Activated naive CD8-positive, alpha-beta T cell treated with anti-CD3 and anti-CD28 coated beads, Interleukin-2, amount 10 ng/mL, durations not matched to agents 7 days and 5 days (primary cell): ENCODE results near the gene ING5. TPM values are rescaled to one million over a fixed set of nuclear protein-coding genes. Genes with fewer than 3 reads are reported as not detected.

ENCODE experiments used
- ATAC-seq: fragments of 150-1000 bp; cut with Tn5 transposase; one replicate; pipeline ENCODE4 v1.10.0; 2021; ENCODE audit warnings: low read depth, moderate library complexity
- POLR2A ChIA-PET: fragments of 350-600 bp; sonication (Branson Sonifier 250); formaldehyde crosslinking; loops from one replicate; lab custom pipeline; 2021; ENCODE audit warnings: antibody characterized with exemption; lab: Charles Lee
- DNase-seq: peaks from one replicate; pipeline ENCODE4 v3.0.0; 2021
- H3K27ac Mint-ChIP-seq: one replicate; pipeline ENCODE4 v1.8.0; 2022; ENCODE audit warnings: mild to moderate bottlenecking, mixed read lengths
- H3K27me3 Mint-ChIP-seq: one replicate; pipeline ENCODE4 v1.8.0; 2022; ENCODE audit warnings: mild to moderate bottlenecking, moderate library complexity, mixed read lengths
- H3K36me3 Mint-ChIP-seq: one replicate; pipeline ENCODE4 v1.8.0; 2021; ENCODE audit warnings: mild to moderate bottlenecking, mixed read lengths
- H3K4me1 Mint-ChIP-seq: one replicate; pipeline ENCODE4 v1.8.0; 2021; ENCODE audit warnings: mixed read lengths
- H3K4me3 Mint-ChIP-seq: one replicate; pipeline ENCODE4 v1.8.0; 2022; ENCODE audit warnings: mild to moderate bottlenecking, moderate library complexity, mixed read lengths
- H3K9me3 Mint-ChIP-seq: one replicate; pipeline ENCODE4 v1.8.0; 2021; ENCODE audit warnings: mixed read lengths
- total RNA-seq, 2 experiments: library from RNA; stranded (reverse); gene quantifications; one replicate each; pipeline ENCODE4 v1.2.3, GENCODE V29; 2021

The ING5 gene
- total RNA-seq, 2 experiments from 2014 or later = 52.1 to 54.3 TPM

DNA sequence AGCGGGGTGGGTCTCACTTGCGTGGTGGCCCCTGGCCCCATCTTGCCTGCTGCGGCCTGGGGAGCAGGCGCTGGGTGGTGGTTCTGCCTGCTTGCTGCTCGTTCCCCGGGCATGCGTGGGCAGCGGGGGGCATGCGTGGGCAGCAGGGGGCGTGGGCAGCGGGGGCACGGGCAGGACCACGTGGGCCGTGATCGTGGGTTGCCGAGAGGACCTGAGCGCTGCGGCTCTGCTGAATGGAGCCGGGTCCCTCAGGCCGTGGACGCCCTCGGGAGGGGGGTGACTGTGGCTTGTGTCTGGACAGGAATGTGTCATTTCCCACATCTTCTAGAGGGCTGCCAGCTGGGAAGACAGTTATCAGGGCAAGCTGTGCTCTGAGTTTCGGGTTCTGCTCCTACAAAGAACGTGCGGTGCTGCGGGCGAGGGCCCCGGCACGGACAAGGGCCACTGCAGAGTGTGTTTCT lies 66.4 kb downstream of the ING5 start:
- no peaks in the 10 kb centered on the region for H3K36me3 Mint-ChIP-seq

DNA sequence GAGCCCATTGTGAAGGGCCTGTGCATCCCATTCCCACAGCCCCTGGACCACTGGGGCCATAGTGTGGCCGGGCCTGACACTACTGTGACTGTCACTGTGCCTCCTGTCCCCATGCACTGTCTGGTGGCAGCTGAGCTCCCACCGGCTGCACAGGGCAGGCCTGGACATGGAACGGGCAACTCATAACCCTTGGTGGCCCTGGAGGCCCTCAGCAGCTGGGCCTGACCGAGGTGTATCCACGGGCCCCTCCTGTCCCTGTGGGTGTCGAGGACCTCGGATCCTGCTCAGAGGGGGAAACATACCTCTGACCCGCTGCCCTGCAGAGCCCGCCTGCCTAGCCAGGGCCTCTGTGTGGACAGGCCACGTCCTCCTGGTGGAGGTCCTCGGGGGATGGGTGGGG lies 67.0 kb downstream of the ING5 start:
- Mint-ChIP-seq H3K4me1 (peaks cover 8% of the 10 kb centered on the region), H3K9me3 (no peaks in the 10 kb centered on the region), H3K36me3 (no peaks in the 10 kb centered on the region), H3K27ac (no peak overlapping the region), H3K4me3 (no peak overlapping the region), H3K27me3 (no peaks in the 10 kb centered on the region)
- ATAC-seq = no peak
- POLR2A ChIA-PET = interaction anchor here (0.7 kb wide), 1 partner anchor 36 kb away, joined by 4 read pairs; no protein-coding TSS in a partner anchor
- DNase-seq = no peak

More for the DNA sequence above, 66.4 kb downstream of the ING5 start:
- DNase-seq (no peak), ATAC-seq (no peak)
- H3K27ac Mint-ChIP-seq = no peak overlapping the region
- H3K4me3 Mint-ChIP-seq = no peak overlapping the region
- H3K4me1 Mint-ChIP-seq = peaks cover 11% of the 10 kb centered on the region
- POLR2A ChIA-PET = no interaction called here
- H3K9me3 Mint-ChIP-seq = no peaks in the 10 kb centered on the region
- no peaks in the 10 kb centered on the region for H3K27me3 Mint-ChIP-seq

- no peak overlapping the region for H3K27ac Mint-ChIP-seq
- no peak overlapping the region for H3K4me3 Mint-ChIP-seq
- no peaks in the 10 kb centered on the region for H3K36me3 Mint-ChIP-seq
- POLR2A ChIA-PET = no interaction called here
- no peaks in the 10 kb centered on the region for H3K9me3 Mint-ChIP-seq
- H3K4me1 Mint-ChIP-seq = peaks cover 5% of the 10 kb centered on the region
- no peaks in the 10 kb centered on the region for H3K27me3 Mint-ChIP-seq
- DNase-seq = no peak
- ATAC-seq = no peak
Observed at GRCh38 chr2:241769819-241770184, 68.0 kb downstream of the ING5 start.

GRCh38 chr2:241770185-241770935 lies 68.5 kb downstream of the ING5 start:
- POLR2A ChIA-PET = no interaction called here
- peaks cover 5% of the 10 kb centered on the region for H3K4me1 Mint-ChIP-seq
- H3K4me3 Mint-ChIP-seq = no peak overlapping the region
- H3K27me3 Mint-ChIP-seq = no peaks in the 10 kb centered on the region
- no peak for DNase-seq
- no peaks in the 10 kb centered on the region for H3K9me3 Mint-ChIP-seq
- no peak for ATAC-seq
- H3K36me3 Mint-ChIP-seq = no peaks in the 10 kb centered on the region
- H3K27ac Mint-ChIP-seq = no peak overlapping the region

GRCh38 chr2:241770936-241771285 lies 69.1 kb downstream of the ING5 start:
- Mint-ChIP-seq H3K27ac (no peak overlapping the region), H3K4me3 (no peak overlapping the region), H3K27me3 (no peaks in the 10 kb centered on the region), H3K4me1 (peaks cover 5% of the 10 kb centered on the region), H3K36me3 (no peaks in the 10 kb centered on the region), H3K9me3 (no peaks in the 10 kb centered on the region)
- DNase-seq = no peak
- no peak for ATAC-seq
- POLR2A ChIA-PET = no interaction called here

- POLR2A ChIA-PET = no interaction called here
- H3K4me1 Mint-ChIP-seq = peaks cover 5% of the 10 kb centered on the region
- ATAC-seq (peak; percentile 35), DNase-seq (peak; percentile 32)
- H3K36me3 Mint-ChIP-seq = no peaks in the 10 kb centered on the region
- no peaks in the 10 kb centered on the region for H3K9me3 Mint-ChIP-seq
- no peaks in the 10 kb centered on the region for H3K27me3 Mint-ChIP-seq
- H3K4me3 Mint-ChIP-seq = peak overlapping the region; percentile 65
- peak overlapping the region; percentile 82 for H3K27ac Mint-ChIP-seq
Observed at GRCh38 chr2:241771286-241772062, 69.6 kb downstream of the ING5 start.

DNA sequence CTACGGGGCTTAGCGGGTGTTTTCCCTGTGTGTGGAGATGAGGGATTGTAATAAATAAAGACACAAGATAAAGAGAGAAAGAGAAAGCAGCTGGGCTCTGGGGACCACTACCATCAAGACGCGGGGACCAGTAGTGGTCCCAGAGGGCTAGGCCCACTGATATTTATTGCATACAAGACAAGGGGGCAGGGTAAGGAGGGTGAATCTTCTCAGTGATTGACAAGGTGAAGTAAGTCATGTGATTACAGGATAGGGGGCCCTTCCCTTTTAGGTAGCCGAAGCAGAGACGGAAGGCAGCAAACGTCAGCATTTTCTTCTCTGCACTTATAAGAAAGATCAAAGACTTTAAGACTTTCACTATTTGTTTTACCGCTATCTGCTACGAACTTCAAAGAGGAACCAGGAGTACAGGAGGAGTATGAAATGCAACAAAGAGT lies 70.2 kb downstream of the ING5 start:
- peak overlapping the region; percentile 65 for H3K4me3 Mint-ChIP-seq
- H3K27ac Mint-ChIP-seq = peak overlapping the region; percentile 82
- H3K9me3 Mint-ChIP-seq = no peaks in the 10 kb centered on the region
- DNase-seq (no peak), ATAC-seq (no peak)
- POLR2A ChIA-PET = no interaction called here
- H3K4me1 Mint-ChIP-seq = peaks cover 5% of the 10 kb centered on the region
- H3K36me3 Mint-ChIP-seq = no peaks in the 10 kb centered on the region
- no peaks in the 10 kb centered on the region for H3K27me3 Mint-ChIP-seq

- no peak overlapping the region for H3K27ac Mint-ChIP-seq
- no peaks in the 10 kb centered on the region for H3K9me3 Mint-ChIP-seq
- H3K36me3 Mint-ChIP-seq = no peaks in the 10 kb centered on the region
- no peaks in the 10 kb centered on the region for H3K27me3 Mint-ChIP-seq
- H3K4me3 Mint-ChIP-seq = no peak overlapping the region
- POLR2A ChIA-PET = no interaction called here
- DNase-seq = peak; percentile 35
- H3K4me1 Mint-ChIP-seq = peaks cover 5% of the 10 kb centered on the region
- no peak for ATAC-seq
Observed at GRCh38 chr2:241773511-241774418, 71.9 kb downstream of the ING5 start.

DNA sequence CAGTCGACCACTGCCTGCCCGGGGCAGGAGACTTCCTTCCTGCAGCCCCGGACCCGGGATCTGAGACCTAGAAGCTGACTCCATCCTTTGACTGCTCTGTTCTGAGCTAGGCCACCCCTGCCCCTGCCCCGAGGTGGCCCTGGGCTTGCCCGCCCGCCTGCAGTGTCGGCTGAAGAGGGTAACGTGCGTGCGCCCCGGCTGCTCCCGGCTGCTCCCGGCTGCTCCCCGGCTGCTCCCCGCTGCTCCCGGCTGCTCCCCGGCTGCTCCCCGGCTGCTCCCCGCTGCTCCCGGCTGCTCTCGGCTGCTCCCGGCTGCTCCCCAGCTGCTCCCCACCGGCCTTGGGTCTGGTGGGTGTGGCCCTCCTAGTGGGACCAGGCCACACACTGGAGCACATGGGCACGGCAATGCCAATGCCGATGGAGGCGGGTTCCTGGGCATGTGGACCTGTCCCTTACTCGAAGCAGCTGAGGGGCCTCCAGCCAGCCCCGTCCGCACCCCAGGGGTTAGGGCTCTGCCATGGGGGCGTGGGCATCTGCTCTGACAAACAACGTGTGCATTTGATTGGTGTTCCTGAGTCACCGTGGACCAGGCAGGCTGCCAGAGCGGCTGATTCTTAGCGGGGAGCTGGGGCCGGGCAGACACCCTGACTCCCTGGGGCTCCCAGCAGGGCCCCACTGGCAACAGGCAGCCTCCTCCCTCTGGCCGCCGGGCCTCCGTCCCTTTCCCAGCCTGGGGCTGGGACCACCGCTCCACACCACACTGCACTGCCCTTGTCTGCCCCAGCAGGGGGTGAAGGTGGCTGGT lies 72.8 kb downstream of the ING5 start:
- DNase-seq = no peak

DNA sequence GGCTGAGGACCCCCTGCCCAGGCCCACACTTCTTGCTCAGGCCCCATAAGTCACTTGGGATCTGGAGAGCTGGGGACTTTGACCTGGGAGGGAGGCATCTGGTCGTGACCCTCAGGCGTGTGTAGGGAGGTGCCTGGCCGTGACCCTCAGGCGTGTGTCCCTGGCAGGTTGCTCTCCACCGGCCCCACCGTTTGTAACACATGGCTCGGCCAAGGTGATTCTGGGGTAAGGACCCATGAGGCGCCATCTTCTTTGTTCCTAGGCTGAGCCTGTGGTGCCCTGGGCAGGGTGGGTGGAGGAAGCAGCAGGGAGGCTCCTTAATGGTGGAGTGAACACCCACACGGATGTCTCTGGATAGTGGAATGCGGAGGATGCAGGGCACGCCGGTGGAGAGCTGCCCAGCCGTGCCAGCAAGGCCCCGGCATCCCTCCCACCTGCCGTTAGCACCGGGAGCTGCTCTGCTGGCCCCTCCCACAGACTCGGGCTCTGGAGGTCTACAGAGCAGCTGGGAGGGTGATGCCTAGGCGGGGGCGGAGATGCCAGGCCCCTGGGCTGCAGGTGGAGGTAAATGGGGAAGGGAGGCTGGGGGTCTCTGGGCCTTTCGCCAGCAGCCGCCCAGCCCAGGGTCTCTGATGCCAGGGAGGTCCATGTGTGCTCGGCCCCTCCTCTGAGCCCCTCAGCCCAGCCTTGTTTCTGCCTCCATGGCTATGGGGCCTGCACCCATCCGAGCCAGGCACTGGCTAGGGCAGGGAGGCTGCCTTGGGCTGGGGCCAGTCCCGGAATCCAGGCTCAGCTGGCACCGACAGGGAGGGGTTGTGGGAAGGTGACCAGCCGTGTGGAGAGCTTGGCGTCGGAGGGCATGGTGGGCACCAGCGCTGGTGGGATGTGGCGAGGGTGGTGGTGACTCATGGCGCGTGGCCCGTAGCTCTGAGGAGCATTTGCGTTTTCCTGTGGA lies 73.7 kb downstream of the ING5 start:
- ATAC-seq (no peak), DNase-seq (no peak)
- Mint-ChIP-seq H3K4me3 (no peak overlapping the region), H3K27ac (no peak overlapping the region), H3K36me3 (no peaks in the 10 kb centered on the region), H3K9me3 (no peaks in the 10 kb centered on the region), H3K4me1 (peaks cover 5% of the 10 kb centered on the region), H3K27me3 (no peaks in the 10 kb centered on the region)
- POLR2A ChIA-PET = interaction anchor here (0.7 kb wide), 1 partner anchor 41 kb away, joined by 3 read pairs; the partner anchor contains the start of gene D2HGDH

More for the DNA sequence above, 72.8 kb downstream of the ING5 start:
- H3K27me3 Mint-ChIP-seq = no peaks in the 10 kb centered on the region
- H3K36me3 Mint-ChIP-seq = no peaks in the 10 kb centered on the region
- ATAC-seq = no peak
- POLR2A ChIA-PET = no interaction called here
- no peak overlapping the region for H3K27ac Mint-ChIP-seq
- H3K4me3 Mint-ChIP-seq = no peak overlapping the region
- no peaks in the 10 kb centered on the region for H3K9me3 Mint-ChIP-seq
- peaks cover 5% of the 10 kb centered on the region for H3K4me1 Mint-ChIP-seq

GRCh38 chr2:241776336-241777169 lies 74.7 kb downstream of the ING5 start, which contains the start of gene GAL3ST2:
GAL3ST2 (plus strand) TSS chr2:241776822; CDS start chr2:241776956, 134 bp downstream.
- H3K27me3 Mint-ChIP-seq = peaks cover 2% of the 10 kb centered on the region
- H3K36me3 Mint-ChIP-seq = no peaks in the 10 kb centered on the region
- POLR2A ChIA-PET = no interaction called here
- H3K4me3 Mint-ChIP-seq = no peak within 1 kb of the TSS
- no peak for ATAC-seq
- DNase-seq = no peak
- H3K4me1 Mint-ChIP-seq = peaks cover 5% of the 10 kb centered on the region
- no peak within 1 kb of the TSS for H3K27ac Mint-ChIP-seq
- peaks cover 4% of the 10 kb centered on the region for H3K9me3 Mint-ChIP-seq
